HepG2 (cell line): ENCODE results near the gene SPTBN4. TPM values are rescaled to one million over a fixed set of nuclear protein-coding genes. Genes with fewer than 3 reads are reported as not detected.

ENCODE experiments used
- ATAC-seq: fragments of 200-7000 bp; cut with Tn5 transposase; 3 replicates; pipeline ENCODE4 v1.9.1; 2020; ENCODE audit warnings: mild to moderate bottlenecking, moderate library complexity
- BruUV-seq: library from RNA; stranded (reverse); fragments of 400-500 nt; replicated peaks from 2 replicates; lab custom pipeline; 2021; lab: Mats Ljungman, UMichigan
- CTCF ChIA-PET: fragments of 300-600 bp; formaldehyde crosslinking; extraction: SDS; loops from one replicate; lab custom pipeline; 2021; ENCODE audit warnings: low total read pairs, inconsistent platforms, low intra/inter-chr PET ratio; lab: Yijun Ruan, JAX
- POLR2A ChIA-PET: fragments of 350-600 bp; sonication (Branson Sonifier 250); formaldehyde crosslinking; loops from one replicate; lab custom pipeline; 2020; ENCODE audit warnings: antibody characterized with exemption, inconsistent platforms; lab: Yijun Ruan, JAX
- DNase-seq: peaks from one replicate; pipeline ENCODE4 v3.0.0-alpha.2; 2015; ENCODE audit warnings: low spot score
- FAIRE-seq: peaks from 3 replicates; lab custom pipeline; 2011; peaks lifted over from hg19 to GRCh38; lab: Jason Lieb, UNC
- H2AFZ ChIP-seq: one replicate; pipeline ENCODE4 v1.6.1; 2011; ENCODE audit warnings: low read length, inconsistent platforms
- H3K27ac ChIP-seq: fragments of 300-600 bp; 3 replicates; pipeline ENCODE4 v1.8.0; 2011; ENCODE audit warnings: mixed run types, mild to moderate bottlenecking, mixed read lengths, low read length, inconsistent platforms; ENCODE audit not compliant: insufficient read depth; ENCODE audit errors: extremely low read length
- H3K27me3 ChIP-seq, 2 experiments: fragments of 200-600 bp in 1 of 2; 2 replicates in 1 of 2; 3 replicates in 1 of 2; pipeline versions ENCODE4 v1.6.0 to v1.8.0; 2011; ENCODE audit warnings: low read length in 2 of 2, mild to moderate bottlenecking in 2 of 2, moderate library complexity in 2 of 2, inconsistent platforms in 1 of 2; ENCODE audit not compliant: insufficient read depth in 2 of 2, control insufficient read depth in 1 of 2
- H3K36me3 ChIP-seq, 2 experiments: fragments of 200-600 bp in 1 of 2; replicated peaks in 1 of 2; 2 replicates in 1 of 2; 3 replicates in 1 of 2; pipeline versions ENCODE4 v1.5.1 to v1.8.0; 2011; ENCODE audit warnings: low read length in 2 of 2, inconsistent platforms in 1 of 2; ENCODE audit not compliant: insufficient read depth in 2 of 2, control insufficient read depth in 1 of 2
- H3K4me1 ChIP-seq: 2 replicates; pipeline ENCODE4 v1.5.1; 2012; ENCODE audit warnings: low read length, inconsistent platforms; ENCODE audit not compliant: insufficient read depth
- H3K4me2 ChIP-seq: 2 replicates; pipeline ENCODE4 v1.6.0; 2011; ENCODE audit warnings: low read depth, low read length, inconsistent platforms
- H3K4me3 ChIP-seq, 3 experiments: fragments of 200-600 bp in 1 of 3; sonication (generic), shearing (Covaris generic) in 1 of 3; replicated peaks in 1 of 3; 2 replicates each; pipeline ENCODE4 v1.5.1; 2011 to 2016; ENCODE audit warnings: low read length in 3 of 3, inconsistent platforms in 2 of 3, low read depth in 2 of 3, mild to moderate bottlenecking in 2 of 3, control low read depth in 1 of 3, mixed read lengths in 1 of 3; ENCODE audit not compliant: insufficient read depth in 1 of 3
- H3K79me2 ChIP-seq: one replicate; pipeline ENCODE4 v1.6.1; 2011; ENCODE audit warnings: low read length, inconsistent platforms; ENCODE audit not compliant: insufficient read depth
- H3K9ac ChIP-seq: 2 replicates; pipeline ENCODE4 v1.6.0; 2011; ENCODE audit warnings: mild to moderate bottlenecking, low read depth, low read length, inconsistent platforms; ENCODE audit not compliant: insufficient read depth
- H3K9me3 ChIP-seq: 2 replicates; pipeline ENCODE4 v1.5.1; 2012; ENCODE audit warnings: mild to moderate bottlenecking, low read length
- H4K20me1 ChIP-seq: 2 replicates; pipeline ENCODE4 v1.6.0; 2011; ENCODE audit warnings: inconsistent platforms, mild to moderate bottlenecking, low read length, moderate library complexity; ENCODE audit not compliant: insufficient read depth
- ATF7-NPFF ChIP-seq: sonication (generic); formaldehyde crosslinking; IDR thresholded peaks from 2 replicates; pipeline ENCODE4 v1.8.1; 2023; ENCODE audit warnings: mild to moderate bottlenecking, low read depth, missing genetic modification reagents, moderate library complexity
- GLI4 ChIP-seq: sonication (generic); formaldehyde crosslinking; IDR thresholded peaks from 2 replicates; pipeline ENCODE4 v1.5.1; 2020; ENCODE audit warnings: missing genetic modification reagents, mild to moderate bottlenecking, moderate library complexity, borderline replicate concordance
- LCORL ChIP-seq, 2 experiments: fragments of 450-650 bp in 1 of 2; sonication (generic) in 1 of 2; formaldehyde crosslinking in 1 of 2; IDR thresholded peaks; 2 replicates each; pipeline versions ENCODE4 v1.5.0 to v1.6.1; 2017 to 2020; ENCODE audit warnings: antibody characterized with exemption in 1 of 2, missing genetic modification reagents in 1 of 2
- NFIC ChIP-seq: IDR thresholded peaks from 2 replicates; pipeline ENCODE4 v1.6.1; 2012; ENCODE audit warnings: mild to moderate bottlenecking, low read length, inconsistent platforms
- NFRKB ChIP-seq: fragments of 450-650 bp; IDR thresholded peaks from 2 replicates; pipeline ENCODE4 v1.6.1; 2017
- PHF20 ChIP-seq: sonication (generic); formaldehyde crosslinking; IDR thresholded peaks from 2 replicates; pipeline ENCODE4 v1.5.0; 2020; ENCODE audit warnings: mild to moderate bottlenecking, missing genetic modification reagents
- RCOR2 ChIP-seq: IDR thresholded peaks from 2 replicates; pipeline ENCODE4 v1.6.1; 2016; ENCODE audit warnings: missing biosample characterization, missing genetic modification reagents
- RFXAP ChIP-seq: sonication (generic); formaldehyde crosslinking; IDR thresholded peaks from 2 replicates; pipeline ENCODE4 v1.4.0; 2020; ENCODE audit warnings: missing genetic modification reagents, borderline replicate concordance
- RORA ChIP-seq: sonication (generic); formaldehyde crosslinking; IDR thresholded peaks from 2 replicates; pipeline ENCODE4 v1.5.0; 2020; ENCODE audit warnings: mild to moderate bottlenecking, missing genetic modification reagents, moderate library complexity
- RXRA ChIP-seq: sonication (generic); formaldehyde crosslinking; IDR thresholded peaks from 2 replicates; pipeline ENCODE4 v1.5.1; 2020; ENCODE audit warnings: missing genetic modification reagents
- SIN3A ChIP-seq: IDR thresholded peaks from 2 replicates; pipeline ENCODE4 v1.6.1; 2011; ENCODE audit warnings: low read depth, mild to moderate bottlenecking, control low read depth, low read length, borderline replicate concordance
- SKI ChIP-seq: fragments of 450-650 bp; IDR thresholded peaks from one replicate; pipeline ENCODE4 v1.6.1; 2018; ENCODE audit warnings: mild to moderate bottlenecking; ENCODE audit not compliant: partially characterized antibody
- SP2 ChIP-seq: sonication (generic); formaldehyde crosslinking; IDR thresholded peaks from 2 replicates; pipeline ENCODE4 v1.5.1; 2020; ENCODE audit warnings: mild to moderate bottlenecking, missing genetic modification reagents
- ZBTB38 ChIP-seq: sonication (generic); formaldehyde crosslinking; IDR thresholded peaks from 2 replicates; pipeline ENCODE4 v1.5.1; 2020; ENCODE audit warnings: mild to moderate bottlenecking, missing genetic modification reagents
- ZNF136 ChIP-seq: sonication (generic); formaldehyde crosslinking; IDR thresholded peaks from 2 replicates; pipeline ENCODE4 v1.8.1; 2022; ENCODE audit warnings: low read depth, mild to moderate bottlenecking, moderate library complexity, missing genetic modification reagents
- ZNF230 ChIP-seq: sonication (generic); formaldehyde crosslinking; IDR thresholded peaks from 2 replicates; pipeline ENCODE4 v1.4.0; 2020; ENCODE audit warnings: mild to moderate bottlenecking, missing genetic modification reagents
- ZNF34 ChIP-seq: sonication (generic); formaldehyde crosslinking; IDR thresholded peaks from 2 replicates; pipeline ENCODE4 v1.4.0; 2020; ENCODE audit warnings: mild to moderate bottlenecking, missing genetic modification reagents, borderline replicate concordance
- ZNF652 ChIP-seq: IDR thresholded peaks from 2 replicates; pipeline ENCODE4 v1.6.1; 2016; ENCODE audit warnings: low read depth, borderline replicate concordance
- WGBS: methylation state at CpG from one replicate; pipeline ENCODE4 v1.1.6; 2017; ENCODE audit warnings: low lambda C conversion rate; 5-methylcytosine and 5-hydroxymethylcytosine counted together
- in situ Hi-C: cut with HindIII; loops from 2 replicates; pipeline ENCODE4 v1.10.0; 2017; ENCODE audit warnings: low pct_unique_long_range_greater_than_20kb; ENCODE audit not compliant: extremely low pct_ligation_motif_present
- intact Hi-C: fragments of 100-400 bp; cut with micrococcal nuclease; formaldehyde crosslinking; loops from one replicate; pipeline ENCODE4 v1.10.0; 2022; ENCODE audit not compliant: unreplicated experiment
- polyA plus RNA-seq, 8 experiments: library from polyadenylated mRNA; depleted of rRNA in 3 of 8; stranded (reverse) in 7 of 8; unstranded in 1 of 8; fragments of >200 nt; fragmentation: Illumina TruSeq in 4 of 8; extraction: Trizol in 4 of 8; gene quantifications; 2 replicates each; pipeline versions ENCODE4 v1.2.1 to v1.2.3, GENCODE V29; 2011 to 2016; ENCODE audit warnings: low read depth in 4 of 8, missing spikeins in 1 of 8, mixed read lengths in 1 of 8; ENCODE audit not compliant: insufficient read depth in 1 of 8
- total RNA-seq, 5 experiments: library from RNA; depleted of rRNA; stranded (reverse); fragments of >200 nt; fragmentation: Illumina TruSeq; extraction: Trizol; gene quantifications; 2 replicates each; pipeline ENCODE4 v1.2.3, GENCODE V29; 2016; ENCODE audit warnings: low read depth in 1 of 5
- TF ChIP-seq, protein P1 (sequence below): IDR thresholded peaks from 2 replicates; pipeline ENCODE4 v1.6.1; 2016; ENCODE audit warnings: mild to moderate bottlenecking
- TF ChIP-seq, protein P2 (sequence below): sonication (generic); formaldehyde crosslinking; IDR thresholded peaks from 2 replicates; pipeline ENCODE4 v1.4.0; 2020; ENCODE audit warnings: mild to moderate bottlenecking, missing genetic modification reagents
- TF ChIP-seq, protein P3 (sequence below): sonication (generic); formaldehyde crosslinking; IDR thresholded peaks from 2 replicates; pipeline ENCODE4 v1.8.1; 2023; ENCODE audit warnings: missing genetic modification reagents, inconsistent platforms, borderline replicate concordance

The SPTBN4 gene
- total and polyA plus RNA-seq, 2 of the 13 experiments (the other 11 are each of a cell fraction or from before 2014, with no cell fraction given): 0.11 TPM

DNA sequence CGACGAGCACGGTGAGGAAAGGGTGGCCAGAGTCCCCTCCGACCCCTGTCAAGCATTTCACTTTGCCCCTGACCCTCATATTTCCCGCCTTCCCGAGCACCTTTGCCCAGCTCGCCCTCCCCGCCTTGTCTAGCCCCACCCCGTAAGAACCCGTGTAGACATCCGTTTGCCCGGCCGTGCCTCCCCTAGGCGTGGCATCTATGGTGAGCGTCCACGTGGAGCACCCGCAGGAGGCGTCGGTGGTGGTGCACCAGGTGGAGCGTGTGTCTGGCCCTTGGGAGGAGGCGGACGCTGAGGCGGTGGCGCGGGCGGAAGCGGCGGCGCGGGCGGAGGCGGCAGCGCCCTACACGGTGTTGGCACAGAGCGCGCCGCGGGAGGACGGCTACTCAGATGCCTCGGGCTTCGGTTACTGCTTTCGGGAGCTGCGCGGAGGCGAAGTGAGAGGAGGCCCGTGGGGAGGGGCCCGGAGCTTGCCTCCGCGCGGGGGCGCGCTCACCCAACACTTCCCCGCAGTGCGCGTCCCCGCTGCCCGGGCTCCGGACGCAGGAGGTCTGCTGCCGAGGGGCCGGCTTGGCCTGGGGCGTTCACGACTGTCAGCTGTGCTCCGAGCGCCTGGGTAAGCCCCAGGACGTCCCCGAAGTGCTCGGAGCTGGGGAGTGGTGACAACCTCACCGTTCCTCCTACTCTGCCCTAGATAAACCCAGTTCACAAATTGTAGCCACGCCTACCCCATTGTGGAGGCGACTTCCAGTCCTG lies 138.6 kb downstream of the SPTBN4 start:
- H3K9ac ChIP-seq: 0 out of 2 replicates have a peak overlapping the region, but pooled peaks have one; percentile 1
- ChIA-PET CTCF (interaction anchor here (6.8 kb wide), 1 partner anchor 29 kb away, joined by 37 read pairs; no protein-coding TSS in a partner anchor), POLR2A (interaction anchor here (0.7 to 1.0 kb wide), 3 partner anchors 145 to 179 kb away, joined by 3 read pairs; partner anchors contain the start of genes ACTMAP, RAB4B and SERTAD1)
- no peaks in the 10 kb centered on the region; the same call in 1 of the 2 replicates for H4K20me1 ChIP-seq
- intact Hi-C loops (no loop called here), in situ Hi-C loops (no loop called here)
- no TSS peak for BruUV-seq
- H3K79me2 ChIP-seq: no peaks in the 10 kb centered on the region
- H2AFZ ChIP-seq: peak overlapping the region; percentile 77
- no peak for FAIRE-seq
- no peaks in the 10 kb centered on the region for H3K36me3 ChIP-seq
- under 1% methylated on average over 32 of the region's 71 CpGs for WGBS
- no peak overlapping the region for H3K27ac ChIP-seq
- H3K9me3 ChIP-seq: no peaks in the 10 kb centered on the region
- peak overlapping the region; percentile 84 for H3K4me2 ChIP-seq
- peaks cover 0 to 61% of the 10 kb centered on the region in 2 experiments for H3K27me3 ChIP-seq
- H3K4me1 ChIP-seq: peaks cover 84% of the 10 kb centered on the region
- peak; percentile 14 for ATAC-seq
- peak overlapping the region; percentile 43 to 77 (median 55); a peak in 5 of 6 replicates for H3K4me3 ChIP-seq
- DNase-seq: peak; percentile 22
- TF ChIP-seq LCORL (IDR thresholded peaks at IDR 0.05) (no peak), LCORL (CRISPR knock-in tag; IDR thresholded peaks at IDR 0.05) (peak; percentile 65), RXRA (CRISPR knock-in tag) (peak; percentile 27; the same call in 1 of the 2 replicates), NFRKB (no peak), ZNF34 (CRISPR knock-in tag) (no peak; the same call in 1 of the 2 replicates), GLI4 (no peak), ZNF136 (no peak; the same call in 1 of the 2 replicates), RFXAP (CRISPR knock-in tag) (no peak), PHF20 (CRISPR knock-in tag) (no peak), NFIC (no peak), SKI (no peak), ZBTB38 (no peak; the same call in 1 of the 2 replicates), SIN3A (no peak), RCOR2 (no peak), ZNF652 (CRISPR knock-in tag) (peak; percentile 57; the same call in 1 of the 2 replicates), SP2 (CRISPR knock-in tag) (no peak), ZNF230 (no peak), ATF7-NPFF (no peak; the same call in 1 of the 2 replicates), RORA (CRISPR knock-in tag) (no peak)
- TF ChIP-seq, protein P1, sequence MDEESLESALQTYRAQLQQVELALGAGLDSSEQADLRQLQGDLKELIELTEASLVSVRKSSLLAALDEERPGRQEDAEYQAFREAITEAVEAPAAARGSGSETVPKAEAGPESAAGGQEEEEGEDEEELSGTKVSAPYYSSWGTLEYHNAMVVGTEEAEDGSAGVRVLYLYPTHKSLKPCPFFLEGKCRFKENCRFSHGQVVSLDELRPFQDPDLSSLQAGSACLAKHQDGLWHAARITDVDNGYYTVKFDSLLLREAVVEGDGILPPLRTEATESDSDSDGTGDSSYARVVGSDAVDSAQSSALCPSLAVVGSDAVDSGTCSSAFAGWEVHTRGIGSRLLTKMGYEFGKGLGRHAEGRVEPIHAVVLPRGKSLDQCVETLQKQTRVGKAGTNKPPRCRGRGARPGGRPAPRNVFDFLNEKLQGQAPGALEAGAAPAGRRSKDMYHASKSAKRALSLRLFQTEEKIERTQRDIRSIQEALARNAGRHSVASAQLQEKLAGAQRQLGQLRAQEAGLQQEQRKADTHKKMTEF (CRISPR knock-in tag): no peak
- TF ChIP-seq, protein P2, sequence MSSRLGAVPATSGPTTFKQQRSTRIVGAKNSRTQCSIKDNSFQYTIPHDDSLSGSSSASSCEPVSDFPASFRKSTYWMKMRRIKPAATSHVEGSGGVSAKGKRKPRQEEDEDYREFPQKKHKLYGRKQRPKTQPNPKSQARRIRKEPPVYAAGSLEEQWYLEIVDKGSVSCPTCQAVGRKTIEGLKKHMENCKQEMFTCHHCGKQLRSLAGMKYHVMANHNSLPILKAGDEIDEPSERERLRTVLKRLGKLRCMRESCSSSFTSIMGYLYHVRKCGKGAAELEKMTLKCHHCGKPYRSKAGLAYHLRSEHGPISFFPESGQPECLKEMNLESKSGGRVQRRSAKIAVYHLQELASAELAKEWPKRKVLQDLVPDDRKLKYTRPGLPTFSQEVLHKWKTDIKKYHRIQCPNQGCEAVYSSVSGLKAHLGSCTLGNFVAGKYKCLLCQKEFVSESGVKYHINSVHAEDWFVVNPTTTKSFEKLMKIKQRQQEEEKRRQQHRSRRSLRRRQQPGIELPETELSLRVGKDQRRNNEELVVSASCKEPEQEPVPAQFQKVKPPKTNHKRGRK (CRISPR knock-in tag): no peak
- TF ChIP-seq, protein P3, sequence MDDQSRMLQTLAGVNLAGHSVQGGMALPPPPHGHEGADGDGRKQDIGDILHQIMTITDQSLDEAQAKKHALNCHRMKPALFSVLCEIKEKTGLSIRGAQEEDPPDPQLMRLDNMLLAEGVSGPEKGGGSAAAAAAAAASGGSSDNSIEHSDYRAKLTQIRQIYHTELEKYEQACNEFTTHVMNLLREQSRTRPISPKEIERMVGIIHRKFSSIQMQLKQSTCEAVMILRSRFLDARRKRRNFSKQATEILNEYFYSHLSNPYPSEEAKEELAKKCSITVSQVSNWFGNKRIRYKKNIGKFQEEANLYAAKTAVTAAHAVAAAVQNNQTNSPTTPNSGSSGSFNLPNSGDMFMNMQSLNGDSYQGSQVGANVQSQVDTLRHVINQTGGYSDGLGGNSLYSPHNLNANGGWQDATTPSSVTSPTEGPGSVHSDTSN (CRISPR knock-in tag): no peak
